HepG2 (cell line): Measurements from ENCODE around the gene CFAP221. TPM values are rescaled to one million over a fixed set of nuclear protein-coding genes. Genes with fewer than 3 reads are reported as not detected.

Experiments
- ARNT2 ChIP-seq: sonication (generic); formaldehyde crosslinking; IDR thresholded peaks from 2 replicates; pipeline ENCODE4 v1.8.0; 2022; ENCODE audit warnings: mild to moderate bottlenecking, low read depth, missing genetic modification reagents, moderate library complexity
- CC2D1A ChIP-seq: sonication (generic); formaldehyde crosslinking; IDR thresholded peaks from 2 replicates; pipeline ENCODE4 v1.8.1; 2023; ENCODE audit warnings: mild to moderate bottlenecking, missing genetic modification reagents
- KMT2A ChIP-seq: sonication (generic); formaldehyde crosslinking; IDR thresholded peaks from 2 replicates; pipeline ENCODE4 v1.4.0; 2020; ENCODE audit warnings: missing genetic modification reagents
- MIER3 ChIP-seq: IDR thresholded peaks from 2 replicates; pipeline ENCODE4 v1.6.1; 2016; ENCODE audit warnings: missing compliant biosample characterization, borderline replicate concordance
- MTF2 ChIP-seq: sonication (generic); formaldehyde crosslinking; IDR thresholded peaks from 2 replicates; pipeline ENCODE4 v1.5.0; 2020; ENCODE audit warnings: missing genetic modification reagents, borderline replicate concordance
- MXD1 ChIP-seq: sonication (generic); formaldehyde crosslinking; IDR thresholded peaks from 2 replicates; pipeline ENCODE4 v1.4.0; 2020; ENCODE audit warnings: mild to moderate bottlenecking, missing genetic modification reagents
- NCOA5 ChIP-seq: sonication (generic); formaldehyde crosslinking; IDR thresholded peaks from 2 replicates; pipeline ENCODE4 v1.4.0; 2020; ENCODE audit warnings: missing genetic modification reagents
- NFRKB ChIP-seq: fragments of 450-650 bp; IDR thresholded peaks from 2 replicates; pipeline ENCODE4 v1.6.1; 2017
- NR2F1 ChIP-seq, 2 experiments: fragments of 450-650 bp in 1 of 2; formaldehyde crosslinking in 1 of 2; IDR thresholded peaks; 2 replicates each; pipeline versions ENCODE4 v1.5.0 to v1.6.1; 2016 to 2020; ENCODE audit warnings: mild to moderate bottlenecking in 1 of 2, missing compliant biosample characterization in 1 of 2, missing genetic modification reagents in 1 of 2, moderate library complexity in 1 of 2
- PTBP1 ChIP-seq: fragments of 200-400 bp; formaldehyde crosslinking; IDR thresholded peaks from 2 replicates; pipeline ENCODE4 v1.6.1; 2018; ENCODE audit warnings: low read length, low read depth; ENCODE audit not compliant: poor library complexity, severe bottlenecking
- REXO4 ChIP-seq: sonication (generic); formaldehyde crosslinking; IDR thresholded peaks from 2 replicates; pipeline ENCODE4 v1.8.0; 2022; ENCODE audit warnings: missing genetic modification reagents, mild to moderate bottlenecking, borderline replicate concordance
- RFX1 ChIP-seq: fragments of 450-650 bp; IDR thresholded peaks from 2 replicates; pipeline ENCODE4 v1.6.1; 2017
- SIN3A ChIP-seq: IDR thresholded peaks from 2 replicates; pipeline ENCODE4 v1.6.1; 2011; ENCODE audit warnings: low read depth, mild to moderate bottlenecking, control low read depth, low read length, borderline replicate concordance
- SRSF4 ChIP-seq: fragments of 200-400 bp; formaldehyde crosslinking; IDR thresholded peaks from one replicate; pipeline ENCODE4 v1.6.1; 2018; ENCODE audit warnings: mild to moderate bottlenecking, low read depth, low read length, moderate library complexity; ENCODE audit not compliant: poor library complexity, severe bottlenecking
- TCF7 ChIP-seq: sonication (generic); IDR thresholded peaks from 2 replicates; pipeline ENCODE4 v1.6.1; 2016; ENCODE audit warnings: antibody characterized with exemption, low read depth
- TP53 ChIP-seq: sonication (generic); formaldehyde crosslinking; conservative IDR thresholded peaks from 2 replicates; pipeline ENCODE4 v1.4.0; 2020; ENCODE audit warnings: missing genetic modification reagents
- ZKSCAN1 ChIP-seq: fragments of 150-350 bp; IDR thresholded peaks from 2 replicates; pipeline ENCODE4 v1.6.1; 2014; ENCODE audit warnings: low read length
- ZNF12 ChIP-seq: sonication (generic); formaldehyde crosslinking; IDR thresholded peaks from 2 replicates; pipeline ENCODE4 v1.5.0; 2020; ENCODE audit warnings: missing genetic modification reagents
- ZNF264 ChIP-seq: sonication (generic); formaldehyde crosslinking; IDR thresholded peaks from 2 replicates; pipeline ENCODE4 v1.4.0; 2020; ENCODE audit warnings: missing genetic modification reagents
- ZNF441 ChIP-seq: sonication (generic); formaldehyde crosslinking; IDR thresholded peaks from 2 replicates; pipeline ENCODE4 v1.7.0; 2021; ENCODE audit warnings: missing genetic modification reagents, borderline replicate concordance
- ZNF562 ChIP-seq: sonication (generic); formaldehyde crosslinking; IDR thresholded peaks from 2 replicates; pipeline ENCODE4 v1.8.0; 2022; ENCODE audit warnings: missing genetic modification reagents, borderline replicate concordance
- ZNF740 ChIP-seq: sonication (generic); formaldehyde crosslinking; IDR thresholded peaks from 2 replicates; pipeline ENCODE4 v1.4.0; 2020; ENCODE audit warnings: missing genetic modification reagents
- ZNF839 ChIP-seq: sonication (generic); formaldehyde crosslinking; IDR thresholded peaks from 2 replicates; pipeline ENCODE4 v1.4.0; 2020; ENCODE audit warnings: missing genetic modification reagents, mild to moderate bottlenecking, borderline replicate concordance
- ZNF850 ChIP-seq: sonication (generic); formaldehyde crosslinking; conservative IDR thresholded peaks from 2 replicates; pipeline ENCODE4 v1.9.0; 2021; ENCODE audit warnings: mild to moderate bottlenecking, missing genetic modification reagents
- ZSCAN12 ChIP-seq: sonication (generic); formaldehyde crosslinking; IDR thresholded peaks from 2 replicates; pipeline ENCODE4 v1.9.0; 2021; ENCODE audit warnings: mild to moderate bottlenecking, missing genetic modification reagents
- polyA plus RNA-seq, 8 experiments: library from polyadenylated mRNA; depleted of rRNA in 3 of 8; stranded (reverse) in 7 of 8; unstranded in 1 of 8; fragments of >200 nt; fragmentation: Illumina TruSeq in 4 of 8; extraction: Trizol in 4 of 8; gene quantifications; 2 replicates each; pipeline versions ENCODE4 v1.2.1 to v1.2.3, GENCODE V29; 2011 to 2016; ENCODE audit warnings: low read depth in 4 of 8, missing spikeins in 1 of 8, mixed read lengths in 1 of 8; ENCODE audit not compliant: insufficient read depth in 1 of 8
- total RNA-seq, 5 experiments: library from RNA; depleted of rRNA; stranded (reverse); fragments of >200 nt; fragmentation: Illumina TruSeq; extraction: Trizol; gene quantifications; 2 replicates each; pipeline ENCODE4 v1.2.3, GENCODE V29; 2016; ENCODE audit warnings: low read depth in 1 of 5
- TF ChIP-seq, protein P1 (sequence below): sonication (generic); formaldehyde crosslinking; IDR thresholded peaks from 2 replicates; pipeline ENCODE4 v1.4.0; 2020; ENCODE audit warnings: missing genetic modification reagents
- TF ChIP-seq, protein P2 (sequence below): sonication (generic); formaldehyde crosslinking; conservative IDR thresholded peaks from 2 replicates; pipeline ENCODE4 v1.4.0; 2020; ENCODE audit warnings: missing genetic modification reagents
- TF ChIP-seq, protein P3 (sequence below): fragments of 450-650 bp; IDR thresholded peaks from 2 replicates; pipeline ENCODE4 v1.6.1; 2017; ENCODE audit warnings: mild to moderate bottlenecking

CFAP221 gene
- total and polyA plus RNA-seq, 2 of the 13 experiments (the other 11 are each of a cell fraction or from before 2014, with no cell fraction given): not detected

- TF ChIP-seq ZKSCAN1 (no peak), NCOA5 (CRISPR knock-in tag) (no peak), TP53 (CRISPR knock-in tag) (no peak), NFRKB (no peak), SRSF4 (no peak), PTBP1 (no peak), REXO4 (CRISPR knock-in tag) (no peak), MIER3 (CRISPR knock-in tag) (peak; percentile 49; the same call in 1 of the 2 replicates), ZNF850 (no peak), RFX1 (no peak), NR2F1 (CRISPR knock-in tag; IDR thresholded peaks at IDR 0.05) (no peak), KMT2A (CRISPR knock-in tag) (peak; percentile 68), MXD1 (no peak), TCF7 (no peak), ZNF562 (CRISPR knock-in tag) (no peak), CC2D1A (CRISPR knock-in tag) (no peak), ZNF264 (CRISPR knock-in tag) (no peak), SIN3A (no peak), ZNF839 (CRISPR knock-in tag) (no peak), ZNF441 (CRISPR knock-in tag) (no peak), ARNT2 (CRISPR knock-in tag) (no peak), ZNF12 (CRISPR knock-in tag) (no peak), MTF2 (CRISPR knock-in tag) (peak; percentile 27; the same call in 1 of the 2 replicates), ZNF740 (CRISPR knock-in tag) (no peak), ZSCAN12 (CRISPR knock-in tag) (no peak)
- TF ChIP-seq, protein P1, sequence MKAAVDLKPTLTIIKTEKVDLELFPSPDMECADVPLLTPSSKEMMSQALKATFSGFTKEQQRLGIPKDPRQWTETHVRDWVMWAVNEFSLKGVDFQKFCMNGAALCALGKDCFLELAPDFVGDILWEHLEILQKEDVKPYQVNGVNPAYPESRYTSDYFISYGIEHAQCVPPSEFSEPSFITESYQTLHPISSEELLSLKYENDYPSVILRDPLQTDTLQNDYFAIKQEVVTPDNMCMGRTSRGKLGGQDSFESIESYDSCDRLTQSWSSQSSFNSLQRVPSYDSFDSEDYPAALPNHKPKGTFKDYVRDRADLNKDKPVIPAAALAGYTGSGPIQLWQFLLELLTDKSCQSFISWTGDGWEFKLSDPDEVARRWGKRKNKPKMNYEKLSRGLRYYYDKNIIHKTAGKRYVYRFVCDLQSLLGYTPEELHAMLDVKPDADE (CRISPR knock-in tag): no peak
- TF ChIP-seq, protein P2, sequence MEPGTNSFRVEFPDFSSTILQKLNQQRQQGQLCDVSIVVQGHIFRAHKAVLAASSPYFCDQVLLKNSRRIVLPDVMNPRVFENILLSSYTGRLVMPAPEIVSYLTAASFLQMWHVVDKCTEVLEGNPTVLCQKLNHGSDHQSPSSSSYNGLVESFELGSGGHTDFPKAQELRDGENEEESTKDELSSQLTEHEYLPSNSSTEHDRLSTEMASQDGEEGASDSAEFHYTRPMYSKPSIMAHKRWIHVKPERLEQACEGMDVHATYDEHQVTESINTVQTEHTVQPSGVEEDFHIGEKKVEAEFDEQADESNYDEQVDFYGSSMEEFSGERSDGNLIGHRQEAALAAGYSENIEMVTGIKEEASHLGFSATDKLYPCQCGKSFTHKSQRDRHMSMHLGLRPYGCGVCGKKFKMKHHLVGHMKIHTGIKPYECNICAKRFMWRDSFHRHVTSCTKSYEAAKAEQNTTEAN: no peak
- TF ChIP-seq, protein P3, sequence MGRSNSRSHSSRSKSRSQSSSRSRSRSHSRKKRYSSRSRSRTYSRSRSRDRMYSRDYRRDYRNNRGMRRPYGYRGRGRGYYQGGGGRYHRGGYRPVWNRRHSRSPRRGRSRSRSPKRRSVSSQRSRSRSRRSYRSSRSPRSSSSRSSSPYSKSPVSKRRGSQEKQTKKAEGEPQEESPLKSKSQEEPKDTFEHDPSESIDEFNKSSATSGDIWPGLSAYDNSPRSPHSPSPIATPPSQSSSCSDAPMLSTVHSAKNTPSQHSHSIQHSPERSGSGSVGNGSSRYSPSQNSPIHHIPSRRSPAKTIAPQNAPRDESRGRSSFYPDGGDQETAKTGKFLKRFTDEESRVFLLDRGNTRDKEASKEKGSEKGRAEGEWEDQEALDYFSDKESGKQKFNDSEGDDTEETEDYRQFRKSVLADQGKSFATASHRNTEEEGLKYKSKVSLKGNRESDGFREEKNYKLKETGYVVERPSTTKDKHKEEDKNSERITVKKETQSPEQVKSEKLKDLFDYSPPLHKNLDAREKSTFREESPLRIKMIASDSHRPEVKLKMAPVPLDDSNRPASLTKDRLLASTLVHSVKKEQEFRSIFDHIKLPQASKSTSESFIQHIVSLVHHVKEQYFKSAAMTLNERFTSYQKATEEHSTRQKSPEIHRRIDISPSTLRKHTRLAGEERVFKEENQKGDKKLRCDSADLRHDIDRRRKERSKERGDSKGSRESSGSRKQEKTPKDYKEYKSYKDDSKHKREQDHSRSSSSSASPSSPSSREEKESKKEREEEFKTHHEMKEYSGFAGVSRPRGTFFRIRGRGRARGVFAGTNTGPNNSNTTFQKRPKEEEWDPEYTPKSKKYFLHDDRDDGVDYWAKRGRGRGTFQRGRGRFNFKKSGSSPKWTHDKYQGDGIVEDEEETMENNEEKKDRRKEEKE: no peak
These were observed 158.7 kb downstream of the CFAP221 start (continued) for GRCh38 chr2:119702918-119703401.
